CD4-positive, alpha-beta T cell treated with Interleukin-2 at 100 ng/mL for 4 hours (primary cell): ENCODE data around the gene CBL.

Experiments used
- DNase-seq: peaks from one replicate; pipeline ENCODE4 v3.0.0-alpha.2; 2020; ENCODE audit warnings: low spot score

CBL gene

DNA sequence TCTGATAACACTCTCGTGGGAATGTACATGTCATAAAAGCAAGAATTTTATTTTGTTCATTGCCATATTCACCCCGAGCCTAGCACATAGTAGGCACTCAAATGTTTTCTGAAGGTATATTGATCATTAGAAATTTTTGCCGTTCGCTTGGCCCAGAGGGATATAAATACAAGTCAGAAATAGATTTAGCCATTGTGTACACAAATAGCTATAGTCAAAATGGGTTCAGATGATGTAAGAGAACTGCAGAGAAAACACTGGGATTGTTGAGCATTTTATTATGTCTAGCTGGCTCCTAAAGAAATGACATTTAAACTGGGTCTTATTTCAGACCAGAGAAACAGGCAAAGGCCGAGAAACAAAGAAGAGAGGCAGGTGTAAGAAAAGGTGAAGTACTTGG lies 61.5 kb downstream of the CBL start:
- no peak for DNase-seq

DNA sequence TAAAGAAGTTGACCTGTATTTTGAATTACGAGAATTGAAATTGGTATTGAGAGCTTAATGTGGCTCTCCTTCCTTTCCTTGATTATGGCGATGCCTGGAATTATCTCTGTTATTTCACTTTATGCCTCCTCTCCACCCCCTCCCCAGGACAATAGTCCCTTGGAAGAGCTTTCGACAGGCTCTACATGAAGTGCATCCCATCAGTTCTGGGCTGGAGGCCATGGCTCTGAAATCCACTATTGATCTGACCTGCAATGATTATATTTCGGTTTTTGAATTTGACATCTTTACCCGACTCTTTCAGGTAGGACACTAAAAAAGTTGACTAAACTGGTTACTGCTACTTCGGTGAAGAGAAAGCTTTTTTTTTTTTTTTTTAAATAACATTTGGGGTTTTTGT lies 67.6 kb downstream of the CBL start:
- DNase-seq: no peak

DNA sequence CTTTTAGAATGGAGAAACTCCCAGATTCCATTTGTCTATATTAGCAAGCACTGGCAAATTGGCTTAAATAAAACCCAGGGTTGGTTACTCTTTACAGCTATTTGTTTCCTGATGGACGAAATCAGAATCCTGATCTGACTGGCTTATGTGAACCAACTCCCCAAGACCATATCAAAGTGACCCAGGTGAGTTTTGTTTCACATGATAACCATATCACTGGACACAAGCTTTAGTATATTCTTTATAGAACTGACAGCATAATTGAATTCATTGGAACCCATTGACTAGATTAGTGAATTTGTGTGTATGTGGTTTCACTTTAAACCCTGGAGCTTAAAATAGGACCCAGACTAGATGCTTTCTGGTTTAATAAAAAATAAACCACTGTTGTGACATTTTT lies 71.5 kb downstream of the CBL start:
- DNase-seq: no peak

DNA sequence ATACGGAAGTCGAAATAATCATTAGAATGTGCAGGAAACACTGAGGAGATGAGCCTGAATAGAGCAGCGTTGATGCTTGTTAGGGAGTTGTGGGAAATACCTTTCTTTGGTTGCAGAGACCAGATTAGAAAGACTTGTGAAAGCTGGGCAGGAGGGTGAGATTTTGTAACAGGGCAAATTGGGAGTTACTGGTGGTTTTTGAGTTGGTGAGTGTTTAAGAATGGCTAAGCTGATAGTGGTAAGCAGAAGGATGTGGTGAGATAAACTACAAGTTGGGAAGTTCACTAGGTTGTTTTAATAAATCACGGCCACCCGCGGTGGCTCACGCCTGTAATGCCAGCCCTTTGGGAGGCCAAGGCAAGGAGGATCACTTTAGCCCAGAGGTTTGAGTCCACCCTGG lies 76.4 kb downstream of the CBL start:
- DNase-seq: no peak

DNA sequence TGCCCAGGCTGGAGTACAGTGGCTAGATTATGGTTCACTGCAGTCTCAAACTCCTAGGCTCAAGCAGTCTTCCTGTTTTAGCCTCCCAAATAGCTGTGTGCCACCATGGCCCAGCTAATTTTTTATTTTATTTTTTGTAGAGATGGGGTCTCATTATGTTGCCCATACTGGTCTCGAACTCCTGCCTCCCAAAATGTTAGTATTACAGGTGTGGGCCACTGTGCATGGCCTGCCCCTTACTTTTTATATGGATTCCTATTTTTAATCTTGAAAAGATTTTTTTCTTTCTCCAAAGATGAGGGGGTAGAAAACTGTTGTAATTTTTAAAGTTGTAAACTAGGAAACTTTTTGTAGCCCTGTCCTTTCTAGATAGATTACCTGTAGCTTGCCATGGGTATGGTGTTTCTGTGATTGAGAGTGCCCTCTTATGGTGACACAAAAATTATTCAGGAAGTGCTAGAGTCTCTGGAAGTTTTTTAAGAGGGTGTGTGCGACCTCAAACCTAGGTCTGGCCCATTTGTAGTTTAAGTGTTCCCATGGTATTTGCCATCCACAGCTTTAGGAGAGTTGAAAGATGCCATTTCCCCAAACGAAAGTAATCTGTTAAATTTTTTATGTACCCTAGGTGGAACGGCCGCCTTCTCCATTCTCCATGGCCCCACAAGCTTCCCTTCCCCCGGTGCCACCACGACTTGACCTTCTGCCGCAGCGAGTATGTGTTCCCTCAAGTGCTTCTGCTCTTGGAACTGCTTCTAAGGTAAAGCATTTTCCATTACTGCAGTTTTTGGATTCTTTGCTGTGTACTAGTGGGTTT lies 78.4 kb downstream of the CBL start:
- peak; percentile 72 for DNase-seq

DNA sequence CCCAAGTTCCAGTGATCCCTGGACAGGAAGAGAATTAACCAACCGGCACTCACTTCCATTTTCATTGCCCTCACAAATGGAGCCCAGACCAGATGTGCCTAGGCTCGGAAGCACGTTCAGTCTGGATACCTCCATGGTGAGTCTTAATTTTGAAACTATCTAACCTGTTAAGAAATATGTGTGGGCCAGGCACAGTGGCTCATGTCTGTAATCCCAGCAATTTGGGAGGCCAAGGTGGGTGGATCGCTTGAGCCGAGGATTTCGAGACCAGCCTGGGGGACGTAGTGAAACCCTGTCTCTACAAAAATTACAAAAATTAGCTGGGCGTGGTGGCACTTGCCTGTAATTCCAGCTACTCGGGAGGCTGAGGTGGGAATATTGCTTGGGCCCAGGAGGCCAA lies 79.3 kb downstream of the CBL start:
- no peak for DNase-seq

DNA sequence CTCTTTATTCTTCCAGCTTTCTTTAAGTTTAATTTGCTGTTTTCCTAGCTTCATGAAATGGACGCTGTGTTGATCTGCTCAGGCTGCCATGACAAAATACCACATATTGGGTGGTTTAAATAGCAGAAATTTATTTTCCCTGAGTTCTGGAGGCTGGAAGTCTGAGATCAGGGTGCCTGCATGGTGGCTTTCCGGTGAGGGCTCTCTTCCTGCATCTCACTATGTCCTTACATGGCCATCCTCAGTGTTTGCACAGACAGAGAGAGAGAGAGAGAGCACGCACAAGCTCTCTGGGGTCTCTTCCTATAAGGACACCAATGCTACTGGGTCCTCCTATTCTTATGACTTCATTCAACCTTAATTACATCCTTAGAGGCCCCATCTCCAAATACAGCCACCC lies 82.1 kb downstream of the CBL start:
- no peak for DNase-seq

DNA sequence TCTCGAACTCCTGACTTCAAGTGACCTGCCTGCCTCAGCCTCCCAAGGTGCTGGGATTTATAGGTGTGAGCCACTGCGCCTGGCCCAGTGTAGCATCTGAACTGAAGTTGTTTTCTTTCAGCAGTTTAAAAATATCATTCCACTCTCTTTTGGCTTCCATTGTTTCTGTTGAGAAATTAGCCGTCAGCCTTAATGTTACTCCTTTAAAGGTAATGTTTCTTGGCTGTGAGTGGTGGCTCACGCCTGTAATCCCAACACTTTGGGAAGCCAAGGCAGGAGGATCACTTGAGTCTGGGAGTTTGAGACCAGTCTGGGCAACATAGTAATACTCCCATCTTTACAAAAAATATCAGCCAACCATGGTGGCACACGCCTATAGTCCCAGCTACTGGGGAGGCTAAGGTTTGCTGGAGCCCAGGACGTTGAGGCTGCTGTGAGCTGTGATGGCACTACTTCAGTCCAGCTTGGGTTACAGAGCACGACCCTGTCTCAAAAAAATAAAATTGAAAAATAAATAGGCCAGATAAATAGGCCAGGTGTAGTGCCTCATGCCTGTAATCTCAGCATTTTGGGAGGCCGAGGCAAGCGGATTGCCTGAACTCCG lies 84.9 kb downstream of the CBL start:
- no peak for DNase-seq

DNA sequence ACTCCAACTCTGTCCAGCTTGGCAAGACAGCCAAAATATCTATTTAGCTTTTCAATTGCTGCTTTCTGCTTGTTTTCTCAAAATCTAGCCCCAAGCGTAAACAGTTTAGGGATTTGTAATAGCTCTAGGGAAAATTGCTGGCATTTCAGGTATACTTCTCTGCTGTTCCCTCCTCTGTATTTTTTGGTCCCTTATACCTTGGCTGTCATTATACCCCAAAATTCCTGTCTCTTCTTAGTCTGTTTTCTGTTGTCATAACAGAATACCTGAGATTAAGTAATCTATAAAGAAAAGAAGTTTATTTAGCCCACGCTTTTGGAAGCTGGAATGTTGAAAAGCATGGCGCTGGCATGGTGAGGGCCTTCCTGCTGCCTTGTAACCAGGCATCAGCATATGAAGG lies 87.3 kb downstream of the CBL start:
- DNase-seq: no peak

DNA sequence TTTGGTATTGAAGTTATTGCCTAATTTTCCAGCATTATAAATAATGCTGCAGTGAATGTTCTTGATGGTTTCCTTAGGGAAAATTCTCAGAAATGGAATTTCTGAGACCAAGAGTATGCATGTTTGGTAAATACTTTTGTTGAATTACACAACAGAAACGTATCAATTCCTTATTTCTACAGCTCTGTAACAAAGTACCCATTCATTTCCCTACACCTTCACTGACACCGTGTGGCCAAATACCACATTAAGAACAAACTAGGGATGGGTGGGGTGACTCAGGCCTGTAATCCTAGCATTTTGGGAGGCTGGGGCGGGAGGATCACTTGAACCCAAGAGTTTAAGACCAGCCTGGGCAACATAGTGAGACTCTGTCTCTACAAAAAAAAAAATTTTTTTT lies 89.0 kb downstream of the CBL start:
- DNase-seq: no peak

DNA sequence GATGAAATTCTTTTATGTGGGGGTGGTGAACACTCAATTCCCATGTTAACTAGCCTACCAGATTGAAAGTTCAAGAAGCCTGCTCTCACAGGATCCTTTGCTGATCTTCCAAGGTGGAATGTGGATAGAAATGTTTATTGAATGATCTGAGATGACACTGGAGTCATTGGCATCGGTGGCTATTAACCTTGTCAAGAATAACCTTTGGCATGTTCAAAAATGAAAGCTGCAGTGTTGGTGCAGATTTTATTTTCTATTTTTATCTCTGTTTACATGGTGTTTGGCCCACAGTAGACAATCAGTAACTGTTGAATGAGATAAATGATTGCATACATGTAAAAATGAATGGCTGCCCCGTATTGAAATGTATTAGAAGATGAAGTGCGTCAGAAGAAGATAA lies 91.8 kb downstream of the CBL start:
- no peak for DNase-seq

DNA sequence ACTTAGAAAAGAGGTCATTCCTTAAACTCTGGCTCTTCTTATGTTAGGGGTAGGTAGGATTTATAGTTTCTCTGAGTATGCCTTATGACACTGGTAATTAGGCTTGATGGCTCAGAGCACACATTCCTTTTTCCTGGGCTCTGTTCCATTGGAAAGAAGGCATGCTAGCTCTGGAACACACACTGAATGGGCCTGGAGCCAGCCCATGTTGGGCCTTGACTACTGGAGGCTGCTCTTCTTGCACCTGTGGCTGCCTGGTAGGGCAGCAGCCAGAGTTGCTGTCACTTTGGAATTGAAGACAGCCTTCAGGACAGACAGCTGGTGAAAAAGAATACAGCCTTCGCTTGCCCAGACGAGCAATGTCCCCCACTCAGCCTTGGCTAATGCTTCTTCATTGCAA lies 92.6 kb downstream of the CBL start:
- DNase-seq: no peak

DNA sequence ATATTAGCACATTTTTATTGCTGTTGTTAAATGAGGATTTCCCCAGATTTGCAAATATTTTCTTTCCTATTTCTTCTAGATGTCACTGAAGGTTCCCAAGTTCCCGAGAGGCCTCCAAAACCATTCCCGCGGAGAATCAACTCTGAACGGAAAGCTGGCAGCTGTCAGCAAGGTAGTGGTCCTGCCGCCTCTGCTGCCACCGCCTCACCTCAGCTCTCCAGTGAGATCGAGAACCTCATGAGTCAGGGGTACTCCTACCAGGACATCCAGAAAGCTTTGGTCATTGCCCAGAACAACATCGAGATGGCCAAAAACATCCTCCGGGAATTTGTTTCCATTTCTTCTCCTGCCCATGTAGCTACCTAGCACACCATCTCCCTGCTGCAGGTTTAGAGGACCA lies 93.3 kb downstream of the CBL start:
- DNase-seq: no peak

DNA sequence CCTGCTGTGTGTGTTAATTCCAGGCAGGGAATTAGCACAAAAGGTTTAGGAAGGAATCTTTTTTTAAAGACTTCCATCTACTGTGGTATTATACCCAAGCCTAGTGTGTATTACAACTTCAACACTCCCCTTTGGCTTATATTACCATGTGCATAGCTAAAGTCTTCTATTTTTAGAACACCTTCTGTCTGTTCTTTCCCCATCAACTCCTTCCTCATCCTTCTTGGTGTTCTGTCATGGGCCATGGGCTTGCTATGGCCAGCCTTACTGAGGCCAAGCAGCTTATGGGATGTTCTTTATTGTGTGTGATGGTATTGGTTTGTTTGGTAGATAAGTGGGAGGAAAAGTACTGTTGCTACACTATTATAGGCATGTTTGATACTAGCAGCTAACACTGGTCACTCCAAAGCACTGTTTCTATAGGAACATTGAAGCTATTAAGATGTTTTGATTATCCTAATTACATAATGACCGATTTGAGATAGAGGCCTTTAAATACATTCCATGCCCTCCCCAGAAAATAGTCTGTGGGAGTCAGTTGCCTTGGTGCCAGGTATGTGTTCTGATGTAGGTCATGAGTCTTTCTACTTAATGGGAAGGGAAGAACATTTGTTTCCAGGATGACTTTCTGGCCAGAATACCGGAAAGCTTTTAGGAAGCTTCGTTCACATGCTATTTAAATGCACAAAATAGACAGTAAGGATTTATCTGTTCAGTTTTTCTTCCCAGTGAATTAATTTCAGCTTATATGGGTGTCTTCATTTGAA lies 94.2 kb downstream of the CBL start:
- DNase-seq: no peak

DNA sequence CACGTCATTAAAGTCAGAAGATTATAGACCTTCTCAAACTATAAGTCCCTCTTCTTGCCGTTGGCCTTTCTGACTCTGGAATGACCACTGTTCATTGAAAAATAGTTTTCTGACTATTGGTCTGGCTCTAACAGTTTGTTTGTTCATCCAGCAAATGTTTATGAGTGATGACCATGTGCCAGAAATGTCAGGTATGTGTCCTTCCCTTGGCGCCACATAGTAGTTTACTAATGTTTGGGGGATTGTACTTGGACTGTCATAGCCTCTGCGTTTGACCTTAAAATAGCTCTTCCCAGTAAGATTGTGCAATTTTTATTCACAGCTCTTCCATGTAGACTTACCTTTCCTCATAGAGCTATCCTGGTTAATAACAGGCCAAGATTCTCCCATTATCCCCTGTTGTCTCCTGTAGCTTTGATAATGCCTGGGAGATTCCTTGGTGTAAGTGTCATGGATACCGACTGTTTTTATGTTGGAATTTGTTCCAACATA lies 97.1 kb downstream of the CBL start:
- DNase-seq: no peak

DNA sequence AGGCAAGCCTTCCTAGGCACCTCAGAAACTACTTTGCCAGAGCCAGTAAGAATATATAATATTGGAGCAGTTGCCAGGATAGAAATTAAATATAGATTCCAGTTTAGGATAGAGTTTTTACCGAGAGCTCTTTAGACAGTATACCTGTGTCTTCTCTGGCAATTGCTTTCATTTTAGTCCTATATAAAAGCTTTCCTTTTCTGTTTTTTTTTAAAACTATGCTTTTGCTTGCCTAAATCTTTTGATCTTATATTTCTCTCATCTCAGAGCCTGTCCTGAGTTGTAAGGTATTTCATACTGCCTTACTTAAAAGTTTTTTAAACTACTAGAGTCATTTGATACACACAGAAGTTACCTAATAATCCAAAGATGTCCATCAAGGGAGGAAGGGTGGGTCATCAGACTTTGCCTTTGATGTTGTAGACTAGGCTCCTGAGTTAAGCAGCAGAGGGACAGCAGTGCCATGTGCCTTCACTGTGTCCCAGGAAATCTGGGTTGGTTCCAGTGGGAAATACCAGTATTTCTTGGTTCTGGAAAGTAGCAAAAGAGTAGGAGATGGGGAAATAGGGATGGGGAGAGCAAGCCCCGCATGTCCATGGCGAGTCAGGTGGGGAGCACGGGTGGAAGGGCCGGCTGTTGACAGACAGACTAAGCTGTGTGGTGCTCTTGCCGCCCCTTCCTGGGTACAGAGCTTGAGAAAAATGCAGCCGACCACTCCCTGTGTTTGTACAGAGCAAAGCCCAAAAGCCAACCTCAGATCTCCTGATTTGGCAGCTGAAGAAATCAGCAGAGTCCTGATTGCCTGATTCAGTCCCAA lies 99.6 kb downstream of the CBL start:
- no peak for DNase-seq

DNA sequence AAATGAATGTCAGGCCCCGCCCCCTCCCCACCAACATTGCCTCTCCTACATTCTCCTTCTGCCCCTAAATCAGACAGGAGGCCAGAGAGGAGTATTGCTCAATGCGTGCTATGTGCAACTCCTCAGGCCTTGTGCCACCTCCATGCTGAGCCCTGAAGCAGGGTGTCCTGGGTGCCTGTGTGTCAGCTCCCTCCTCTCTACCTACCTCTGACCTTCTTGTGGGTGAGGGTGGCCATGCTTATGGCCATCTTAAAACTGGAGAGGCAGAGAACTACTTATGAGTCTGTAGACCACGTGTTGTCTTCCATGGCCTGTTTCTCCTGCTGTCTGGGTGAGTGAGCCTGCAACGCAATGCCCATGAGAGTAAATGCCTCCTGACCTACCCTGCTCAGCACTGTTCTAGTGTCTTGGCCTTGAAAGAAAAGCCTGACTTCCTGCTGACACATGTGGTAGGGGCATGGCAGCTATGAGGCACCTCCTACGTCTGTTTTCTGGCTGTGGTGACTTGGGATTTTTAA lies 100.3 kb downstream of the CBL start:
- peak; percentile 19 for DNase-seq

DNA sequence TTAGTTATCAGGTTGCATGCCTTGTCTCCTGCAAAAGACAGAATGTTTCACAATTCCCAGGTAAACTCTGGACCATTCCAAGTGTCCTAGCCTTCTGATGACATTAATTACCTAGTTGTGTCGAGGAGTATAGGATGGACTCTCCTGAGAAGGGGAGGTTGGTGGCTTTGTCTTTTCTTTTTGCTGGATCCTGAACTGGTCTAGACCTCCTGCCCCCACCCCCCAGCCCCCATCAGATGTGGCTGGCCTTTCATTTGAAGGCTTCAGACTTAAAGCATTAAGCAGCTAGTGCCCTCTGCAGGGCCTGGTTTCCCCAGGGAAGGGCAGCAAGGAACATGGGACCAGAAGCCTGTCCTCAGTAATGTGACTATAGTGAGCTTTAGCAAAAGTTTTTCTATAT lies 101.1 kb downstream of the CBL start:
- DNase-seq: no peak

DNA sequence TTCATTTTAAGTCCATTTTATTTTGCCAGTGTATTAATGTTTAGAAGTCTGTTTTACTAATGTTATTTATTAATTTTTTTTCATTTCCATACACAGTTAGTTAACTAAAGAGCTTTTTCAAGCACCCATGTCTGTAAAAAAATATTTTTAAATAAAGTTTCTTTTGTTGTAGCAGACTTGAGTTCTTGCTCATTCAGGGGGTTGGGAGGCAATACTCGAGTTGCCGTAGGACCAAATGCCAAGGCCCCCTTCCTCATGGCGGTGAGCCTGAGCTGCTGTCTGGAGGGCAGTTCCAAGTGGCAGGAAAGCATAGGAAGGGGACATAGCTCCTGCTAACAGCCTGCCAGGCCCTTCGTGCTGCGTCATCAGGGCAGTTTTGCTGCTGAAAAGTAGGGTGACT lies 101.8 kb downstream of the CBL start:
- no peak for DNase-seq

DNA sequence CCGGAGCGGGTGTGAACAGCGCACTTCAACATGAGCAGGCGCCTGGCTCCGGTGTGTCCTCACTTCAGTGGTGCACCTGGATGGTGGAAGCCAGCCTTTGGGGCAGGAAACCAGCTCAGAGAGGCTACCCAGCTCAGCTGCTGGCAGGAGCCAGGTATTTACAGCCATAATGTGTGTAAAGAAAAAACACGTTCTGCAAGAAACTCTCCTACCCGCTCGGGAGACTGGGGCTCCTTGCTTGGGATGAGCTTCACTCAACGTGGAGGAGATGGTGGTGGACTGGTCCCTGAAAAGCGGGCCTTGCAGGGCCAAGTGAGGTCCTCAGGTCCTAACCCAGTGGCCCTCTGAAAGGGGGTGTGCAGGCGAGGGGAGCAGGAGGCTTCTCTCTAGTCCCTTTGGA lies 103.3 kb downstream of the CBL start:
- no peak for DNase-seq

DNA sequence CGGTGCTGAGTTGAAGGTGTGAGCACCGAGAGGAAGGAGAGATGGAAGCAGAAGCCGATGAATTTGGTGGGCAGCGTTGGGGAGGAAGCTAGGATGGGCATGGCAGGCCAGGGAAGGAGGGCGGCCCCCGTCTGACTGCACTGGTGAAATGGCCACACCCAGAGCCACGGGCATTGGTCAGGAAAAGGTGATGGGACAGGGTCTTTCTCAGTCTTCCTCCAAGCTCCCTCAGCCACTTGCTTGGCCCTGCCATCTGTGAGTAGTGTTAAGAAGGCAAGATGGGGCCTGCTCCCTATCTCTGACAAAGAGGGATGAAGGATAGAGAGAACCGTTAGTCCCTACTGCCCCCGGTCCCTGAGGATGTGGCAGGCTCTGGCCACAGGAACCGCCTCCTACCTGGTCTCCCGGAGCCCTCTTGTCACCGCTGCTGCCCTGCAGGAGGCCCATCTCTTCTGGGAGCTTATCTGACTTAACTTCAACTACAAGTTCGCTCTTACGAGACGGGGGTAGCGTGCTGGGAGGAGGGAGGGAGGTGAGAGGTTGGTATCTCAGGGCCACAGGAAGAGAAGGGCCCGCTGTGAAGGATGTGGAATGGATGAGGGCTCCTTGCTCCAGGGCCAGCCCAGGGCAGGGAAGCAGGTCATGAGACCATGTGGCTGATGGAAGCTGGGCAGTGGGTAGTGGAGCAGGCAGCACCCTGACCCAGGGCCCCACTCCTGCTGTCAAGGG lies 104.0 kb downstream of the CBL start:
- DNase-seq: no peak
